ENCODE data around the gene USP2. TPM values are rescaled to one million over a fixed set of nuclear protein-coding genes. Genes with fewer than 3 reads are reported as not detected.

The USP2 gene, protein sequence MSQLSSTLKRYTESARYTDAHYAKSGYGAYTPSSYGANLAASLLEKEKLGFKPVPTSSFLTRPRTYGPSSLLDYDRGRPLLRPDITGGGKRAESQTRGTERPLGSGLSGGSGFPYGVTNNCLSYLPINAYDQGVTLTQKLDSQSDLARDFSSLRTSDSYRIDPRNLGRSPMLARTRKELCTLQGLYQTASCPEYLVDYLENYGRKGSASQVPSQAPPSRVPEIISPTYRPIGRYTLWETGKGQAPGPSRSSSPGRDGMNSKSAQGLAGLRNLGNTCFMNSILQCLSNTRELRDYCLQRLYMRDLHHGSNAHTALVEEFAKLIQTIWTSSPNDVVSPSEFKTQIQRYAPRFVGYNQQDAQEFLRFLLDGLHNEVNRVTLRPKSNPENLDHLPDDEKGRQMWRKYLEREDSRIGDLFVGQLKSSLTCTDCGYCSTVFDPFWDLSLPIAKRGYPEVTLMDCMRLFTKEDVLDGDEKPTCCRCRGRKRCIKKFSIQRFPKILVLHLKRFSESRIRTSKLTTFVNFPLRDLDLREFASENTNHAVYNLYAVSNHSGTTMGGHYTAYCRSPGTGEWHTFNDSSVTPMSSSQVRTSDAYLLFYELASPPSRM
- polyA plus RNA-seq (ENCODE audit: insufficient read depth in 1 of 5, insufficient read length in 5 of 5, low replicate concordance in 1 of 5): 1 to 10 TPM; 2.0 to 6.2 (median 3.8) TPM
- long read RNA-seq, donor 1, partial matches to known transcripts: 0 of 2 reads
- long read RNA-seq, donor 1, other reads (novel, unspliced or antisense): 0 of 2 reads
- long read RNA-seq, donor 2: 0 reads
- long read RNA-seq, donor 3: 0 reads
- long read RNA-seq, donor 4: 0 reads
- long read RNA-seq, donor 5: 0 reads
- long read RNA-seq, donor 6, partial matches to known transcripts: 0 of 1 reads
- long read RNA-seq, donor 6, other reads (novel, unspliced or antisense): 0 of 1 reads
- long read RNA-seq, donor 7: 0 reads
- long read RNA-seq, donor 8: 0 reads

DNA sequence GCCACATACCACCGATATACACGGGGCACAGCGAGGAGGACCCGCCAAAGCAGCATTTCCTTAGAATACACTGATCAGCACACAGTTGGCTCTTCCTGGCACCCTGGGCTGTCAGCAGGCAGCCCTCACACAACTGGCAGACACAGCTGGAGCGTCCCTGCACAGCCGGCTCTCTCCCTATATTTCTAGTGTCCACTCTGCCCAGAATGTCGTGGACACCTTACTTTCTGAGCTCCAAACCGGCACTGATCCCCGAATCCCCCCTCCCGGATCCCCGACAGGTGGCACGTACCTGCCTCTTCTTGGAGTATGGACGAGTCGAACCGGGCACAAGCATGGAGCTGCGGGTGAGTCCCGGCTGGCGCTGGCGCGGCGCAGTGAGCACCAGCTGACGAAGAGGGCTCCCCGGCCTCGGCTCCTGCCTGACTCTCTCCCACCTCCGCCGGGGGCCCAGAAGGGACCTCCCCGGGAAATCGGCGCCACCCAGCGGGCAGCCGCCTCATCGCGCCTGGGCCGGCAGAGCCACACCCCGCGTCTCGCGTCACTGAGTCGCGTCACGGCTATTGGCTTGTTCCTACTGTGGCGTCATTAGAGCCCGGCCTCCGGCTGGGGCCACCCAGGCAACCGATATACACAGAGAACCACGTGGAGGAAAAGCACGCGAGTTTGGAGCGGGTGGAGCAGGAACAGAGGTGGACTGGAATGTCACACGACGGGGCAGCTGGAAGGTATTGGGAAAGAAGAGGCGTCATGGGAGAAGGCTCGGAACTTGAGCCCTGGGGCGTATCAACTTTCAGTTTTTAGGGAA, at the start of gene USP2:
Gene USP2 (minus strand): TSS at position 510 of the 808 bp plus-strand sequence. CDS start 8,210 bp downstream, outside the sequence.
- peak; percentile 96 to 97 for DNase-seq

DNA sequence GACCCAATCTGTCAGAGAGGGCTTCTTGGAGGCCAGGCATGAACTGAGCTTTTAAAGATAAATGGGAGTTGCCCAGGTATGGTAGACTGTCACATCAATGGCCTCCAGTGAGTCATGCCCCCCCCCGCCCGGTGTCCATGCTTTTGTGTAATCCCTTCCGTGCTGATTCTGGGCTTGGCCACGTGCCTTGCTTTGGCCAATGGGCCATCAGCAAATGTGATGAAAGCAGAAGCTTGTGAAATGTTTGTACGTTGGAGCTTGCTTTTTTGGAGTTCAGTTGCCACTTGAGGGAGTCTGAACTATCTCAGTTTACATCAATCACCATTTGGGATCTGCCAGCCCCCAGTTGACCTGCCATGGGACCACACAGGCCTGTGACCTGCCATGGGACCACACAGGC, 45.8 kb upstream of the USP2 start:
- no peak for DNase-seq

DNA sequence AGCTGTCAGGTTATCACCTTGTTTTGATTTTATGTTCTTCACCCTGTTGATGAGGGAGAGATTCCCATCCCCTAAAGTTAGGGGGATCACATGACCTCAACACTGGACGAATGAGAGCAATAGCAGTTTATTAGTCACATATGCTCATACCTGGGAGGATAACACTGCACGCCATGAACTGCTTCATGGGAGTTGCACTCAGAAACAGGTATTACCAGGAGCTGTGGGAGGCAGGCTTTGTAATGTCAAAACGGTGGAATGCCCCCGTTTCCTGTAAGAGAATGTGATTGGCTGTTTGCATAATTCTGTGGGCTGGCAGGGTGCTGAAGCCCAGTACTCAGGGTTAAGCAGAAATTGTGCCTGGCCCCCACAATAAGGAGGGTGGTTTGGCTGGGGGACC, 44.7 kb upstream of the USP2 start:
- DNase-seq: no peak

DNA sequence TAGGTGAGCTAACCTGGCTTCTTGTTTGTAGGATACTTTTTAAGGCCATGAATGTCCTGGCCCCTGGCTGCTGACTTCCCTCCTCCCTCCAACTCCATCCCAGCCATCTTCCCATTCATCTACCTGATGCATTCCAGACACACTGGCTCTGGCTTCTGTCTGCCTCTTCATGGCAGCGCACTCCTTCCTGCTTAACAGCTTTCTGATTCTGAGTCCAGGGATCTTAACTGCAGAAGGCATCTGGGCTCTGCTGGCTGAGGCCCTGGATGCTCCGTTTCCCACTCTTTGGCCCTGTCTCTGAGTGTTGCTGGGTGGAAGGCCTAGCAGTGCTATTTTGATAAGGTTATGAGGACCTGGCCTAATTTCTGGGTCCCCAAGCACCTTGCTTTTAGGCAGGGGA, 43.3 kb upstream of the USP2 start:
- no peak for DNase-seq

DNA sequence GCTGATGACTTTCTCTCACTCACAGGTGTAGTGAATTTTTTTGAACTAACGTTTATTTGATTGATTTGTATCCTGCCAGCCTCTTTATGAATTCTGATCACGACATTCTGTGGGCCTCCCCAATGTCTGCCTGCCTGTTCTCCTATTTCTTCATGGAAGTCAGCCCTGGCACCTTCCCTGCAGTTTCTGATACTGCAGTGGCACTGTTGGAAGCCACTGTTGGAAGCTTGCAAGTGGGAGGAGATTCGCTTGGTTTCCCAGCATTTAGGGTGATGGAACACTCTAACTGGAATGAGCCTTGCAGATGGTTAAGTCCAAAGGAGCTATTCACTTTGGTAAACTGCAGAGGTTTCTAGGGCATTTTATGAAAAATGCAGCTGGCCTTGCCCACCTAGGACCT, 42.8 kb upstream of the USP2 start:
- no peak for DNase-seq

DNA sequence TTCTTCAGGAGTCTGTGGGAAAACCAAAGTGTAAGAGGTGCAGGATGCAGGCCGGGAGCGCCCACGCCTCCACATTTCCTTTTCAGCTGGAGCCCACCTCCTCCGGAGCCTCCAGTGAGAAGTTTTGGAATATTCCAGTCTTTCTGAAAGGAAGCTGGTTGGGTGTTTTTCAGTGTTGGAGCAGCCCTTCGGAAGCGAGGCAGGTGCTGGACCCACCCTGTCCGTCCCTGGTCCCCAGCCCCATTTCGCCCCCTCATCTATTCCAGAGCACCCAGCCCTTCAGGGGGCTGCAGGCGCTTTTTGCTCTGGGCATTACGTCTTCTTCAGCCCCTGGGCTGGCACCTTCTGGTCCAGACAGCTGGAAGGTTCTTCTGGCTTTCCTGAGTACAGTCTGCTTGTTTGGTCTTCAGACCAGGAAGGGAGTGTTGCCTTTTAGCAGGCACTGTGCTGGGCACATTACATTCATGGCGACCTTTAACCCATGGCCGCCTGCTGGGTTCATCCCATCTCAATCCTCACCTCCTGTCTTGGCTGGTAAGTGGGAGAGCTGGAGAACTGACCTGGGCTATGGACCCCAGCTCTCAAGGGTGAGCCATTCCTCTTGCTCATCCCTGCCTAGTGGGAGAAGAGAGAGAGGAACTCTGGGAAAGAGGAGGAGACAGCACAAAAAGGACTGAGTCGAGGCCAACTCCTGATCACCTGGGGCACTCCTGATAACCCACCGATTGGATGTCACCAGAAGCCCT, 42.2 kb upstream of the USP2 start:
- DNase-seq: no peak

DNA sequence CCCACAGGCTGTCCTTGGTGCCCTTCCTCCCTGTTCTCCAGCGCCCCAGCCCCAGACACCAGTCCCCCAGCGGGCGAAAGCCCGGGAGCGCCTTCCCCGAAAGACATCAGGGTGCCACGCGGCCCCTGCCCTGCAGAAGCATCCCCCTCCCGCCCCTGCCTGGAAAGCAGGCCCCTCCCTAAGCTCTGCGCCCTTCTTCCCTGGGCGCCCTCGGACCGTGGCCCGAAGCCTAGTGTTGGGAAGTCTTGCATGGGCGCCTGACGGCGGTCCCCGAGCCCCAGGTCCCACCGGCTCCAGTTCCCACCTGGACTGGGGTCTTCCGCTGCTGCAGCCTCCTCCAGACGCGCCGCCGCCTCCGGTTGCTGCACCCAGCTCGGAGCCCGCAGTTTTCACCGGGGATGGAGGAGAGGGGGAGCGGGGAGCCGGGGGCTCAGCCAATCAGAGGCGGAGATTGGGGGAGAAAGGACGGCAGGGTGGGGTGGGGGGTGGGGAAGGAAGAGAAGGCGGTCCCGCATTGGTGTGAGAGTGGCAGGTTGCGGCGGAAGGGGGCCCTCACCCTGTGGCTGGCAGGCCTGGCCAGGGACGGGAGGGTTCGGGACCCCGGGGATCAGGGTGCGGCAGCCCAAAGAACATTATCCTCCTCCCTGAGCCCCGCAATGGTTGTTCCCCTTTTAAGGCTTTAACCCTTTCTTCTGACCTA, 41.5 kb upstream of the USP2 start, which contains the start of gene THY1:
Gene THY1 (minus strand): TSS at position 364 of the 700 bp plus-strand sequence. CDS start 2,267 bp downstream, outside the sequence.
- no peak for DNase-seq

DNA sequence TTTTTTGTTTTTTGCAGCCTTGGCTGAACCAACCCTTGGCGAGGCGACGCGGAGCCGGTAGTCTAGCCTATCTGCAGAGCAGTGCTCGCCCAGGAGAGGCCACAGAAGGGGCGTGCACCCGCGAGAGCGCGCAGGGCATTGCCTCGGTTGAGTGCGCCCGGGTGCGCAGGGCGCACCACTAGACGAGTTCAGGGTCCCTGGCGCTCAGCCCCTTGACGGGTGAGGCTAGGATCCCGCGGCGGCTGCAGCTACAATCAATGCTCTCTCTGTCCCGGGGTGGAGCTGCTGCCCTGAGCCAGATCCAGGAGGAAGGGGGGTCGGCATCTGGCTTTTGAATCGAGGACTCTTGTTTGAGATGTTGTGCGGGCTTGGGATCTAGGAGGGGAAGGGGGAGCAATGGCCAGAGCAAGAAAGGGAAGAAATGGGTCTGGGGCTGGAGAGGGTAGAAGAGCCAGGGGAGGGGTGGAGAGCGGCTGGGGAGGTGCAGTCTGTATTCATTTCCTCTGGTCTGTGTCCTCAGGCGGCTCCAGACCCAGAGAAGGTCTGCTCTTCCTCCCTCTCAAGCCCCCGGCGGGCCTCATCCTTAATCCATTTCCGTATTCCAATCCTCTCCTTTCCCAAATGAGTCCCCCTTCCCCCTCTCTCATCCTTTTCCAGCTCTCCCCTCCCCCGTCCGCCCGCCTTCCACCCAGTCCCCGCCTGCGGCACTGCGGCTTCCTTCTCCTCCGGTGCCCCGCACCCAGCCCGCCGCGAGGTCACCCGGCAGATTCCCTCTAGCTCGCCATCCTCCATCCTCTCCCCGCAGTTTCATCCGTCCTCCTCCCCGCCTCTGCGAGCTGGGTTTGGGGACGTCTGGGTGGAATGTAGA, 40.7 kb upstream of the USP2 start:
- DNase-seq: no peak

DNA sequence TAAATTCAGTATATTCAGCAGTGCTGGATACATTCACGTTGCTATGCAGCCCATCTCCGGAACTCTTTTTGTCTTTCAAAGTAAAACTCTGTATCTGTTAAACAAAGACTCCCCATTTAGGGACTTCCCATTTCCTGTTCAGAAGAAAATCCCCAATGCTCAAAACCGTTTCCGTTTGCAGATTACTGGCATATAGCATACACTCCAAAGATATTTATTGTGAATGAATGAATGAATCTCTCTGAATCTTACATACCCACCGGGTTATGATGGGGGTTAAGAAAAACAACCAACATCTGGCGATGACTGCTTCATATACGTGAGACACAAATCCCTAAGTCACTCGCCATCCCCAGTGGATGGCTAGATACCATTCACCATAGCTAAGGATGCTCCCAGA, 39.9 kb upstream of the USP2 start:
- no peak for DNase-seq

DNA sequence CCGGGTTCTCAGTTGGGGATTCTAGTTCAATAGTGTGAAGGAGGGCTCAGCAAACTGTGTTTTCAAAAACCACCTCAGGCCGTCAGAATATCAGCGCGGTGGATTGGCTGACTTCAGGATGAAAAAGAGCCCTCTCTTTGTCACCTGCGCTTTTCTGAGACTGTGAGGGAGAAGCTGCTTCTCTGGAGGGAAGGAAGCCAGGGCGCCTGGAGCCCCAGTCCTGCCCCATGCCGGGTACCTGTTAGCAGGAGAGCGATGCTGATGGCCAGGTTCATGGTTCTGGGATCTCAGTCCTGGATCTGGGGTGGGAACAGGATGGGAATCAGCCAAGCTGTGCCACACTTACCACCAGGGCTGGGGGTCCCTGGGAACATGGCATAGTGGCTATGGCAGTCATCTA, 39.1 kb upstream of the USP2 start:
- DNase-seq: no peak

DNA sequence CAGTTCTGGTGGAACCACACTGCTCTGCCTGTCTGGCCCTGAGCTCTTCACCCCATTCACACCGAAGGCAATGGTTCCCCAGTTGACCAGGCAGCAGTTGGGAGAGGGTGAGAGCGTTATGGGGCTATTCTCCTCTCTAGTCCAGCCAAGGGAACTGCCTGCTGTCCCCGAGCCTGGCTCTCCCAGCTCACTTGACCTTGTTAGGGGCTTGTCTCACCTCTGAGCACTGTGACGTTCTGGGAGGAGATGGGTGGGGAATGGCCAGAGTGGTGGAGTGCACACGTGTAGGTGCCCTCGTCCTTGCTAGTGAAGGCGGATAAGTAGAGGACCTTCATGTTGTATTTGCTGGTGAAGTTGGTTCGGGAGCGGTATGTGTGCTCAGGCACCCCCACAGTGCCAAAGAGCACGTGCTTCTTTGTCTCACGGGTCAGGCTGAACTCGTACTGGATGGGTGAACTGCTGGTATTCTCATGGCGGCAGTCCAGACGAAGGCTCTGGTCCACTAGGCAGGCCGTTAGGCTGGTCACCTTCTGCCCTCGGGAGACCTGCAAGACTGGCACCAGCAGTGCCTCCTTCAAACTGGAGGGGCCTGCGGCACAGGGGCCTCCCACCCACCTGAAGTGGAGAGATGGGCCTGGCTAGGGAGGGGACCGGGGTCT, 38.5 kb upstream of the USP2 start:
- DNase-seq: no peak

DNA sequence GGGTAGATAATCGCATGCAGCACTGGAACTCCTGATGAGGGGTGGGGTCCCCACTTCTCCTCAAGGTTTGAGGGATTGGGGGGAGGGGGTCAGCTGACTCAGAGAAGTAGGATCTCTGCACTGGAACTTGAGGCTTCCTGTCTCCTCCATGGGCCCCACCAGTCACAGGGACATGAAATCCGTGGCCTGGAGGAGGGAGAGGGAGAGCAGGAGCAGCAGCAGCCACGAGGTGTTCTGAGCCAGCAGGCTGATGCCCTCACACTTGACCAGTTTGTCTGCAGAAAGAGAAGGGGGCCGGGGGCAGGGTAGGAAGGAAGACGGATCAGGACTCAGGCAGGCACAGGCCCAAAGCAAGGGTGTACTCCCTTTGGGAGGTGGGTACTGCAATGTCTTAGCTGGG, 37.8 kb upstream of the USP2 start:
- DNase-seq: no peak

DNA sequence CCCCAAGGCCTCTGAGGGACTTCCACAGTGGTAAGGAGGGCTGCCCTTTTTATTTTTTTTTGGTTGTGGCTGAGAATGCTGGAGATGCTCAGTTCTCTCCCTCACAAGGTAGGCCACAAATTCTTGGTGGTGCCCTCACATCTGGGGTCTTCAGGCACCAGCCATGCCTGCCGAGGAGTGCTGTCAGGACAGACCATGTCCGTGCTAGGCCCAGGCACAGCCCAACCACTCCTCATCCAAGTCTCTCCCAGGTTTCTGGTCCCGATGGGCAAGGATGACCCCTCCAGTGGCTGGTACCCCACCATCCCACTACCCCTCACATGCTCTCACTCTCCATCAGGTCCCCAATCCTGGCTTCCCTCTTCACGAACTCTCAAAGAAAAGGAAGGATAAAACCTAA, 37.3 kb upstream of the USP2 start:
- no peak for DNase-seq

DNA sequence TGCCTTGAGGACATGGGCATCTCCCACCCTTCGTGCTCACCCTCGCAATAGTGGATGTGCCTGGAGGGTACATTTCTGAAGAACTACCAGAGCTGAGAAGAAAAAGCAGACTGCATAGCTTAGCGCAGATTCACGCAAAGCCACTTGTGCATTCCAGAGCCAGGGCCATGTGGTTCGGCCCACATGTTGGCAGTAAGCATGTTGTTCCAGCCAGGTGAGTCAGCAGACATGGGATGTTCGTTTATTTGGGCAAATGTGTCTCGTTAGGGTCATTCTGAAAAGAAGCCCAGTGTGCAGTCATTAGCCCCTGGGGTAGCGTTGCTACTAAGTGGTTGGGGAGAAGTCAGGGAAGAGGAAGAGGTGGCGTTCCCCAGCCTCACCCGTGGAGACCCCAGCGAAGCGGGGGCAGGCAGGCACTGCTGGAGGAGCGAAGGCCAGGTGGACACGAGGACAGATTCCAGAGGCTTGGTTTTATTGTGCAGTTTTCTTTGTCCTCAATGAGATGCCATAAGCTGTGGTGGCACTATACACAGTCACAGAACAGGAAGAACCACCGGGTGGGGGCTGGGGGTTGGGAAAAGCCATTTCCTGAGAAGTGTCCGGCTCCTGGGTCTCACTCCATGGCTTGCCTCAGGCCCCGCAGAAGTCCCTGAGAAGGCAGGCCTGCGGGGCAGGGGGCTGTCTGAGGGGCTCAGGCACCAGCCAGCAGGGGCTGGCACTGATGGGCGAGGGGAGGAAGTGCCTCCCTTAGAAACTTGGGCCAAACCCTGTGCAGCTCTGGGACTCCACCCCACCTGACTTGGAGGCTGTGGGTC, 36.4 kb upstream of the USP2 start:
- no peak for DNase-seq

DNA sequence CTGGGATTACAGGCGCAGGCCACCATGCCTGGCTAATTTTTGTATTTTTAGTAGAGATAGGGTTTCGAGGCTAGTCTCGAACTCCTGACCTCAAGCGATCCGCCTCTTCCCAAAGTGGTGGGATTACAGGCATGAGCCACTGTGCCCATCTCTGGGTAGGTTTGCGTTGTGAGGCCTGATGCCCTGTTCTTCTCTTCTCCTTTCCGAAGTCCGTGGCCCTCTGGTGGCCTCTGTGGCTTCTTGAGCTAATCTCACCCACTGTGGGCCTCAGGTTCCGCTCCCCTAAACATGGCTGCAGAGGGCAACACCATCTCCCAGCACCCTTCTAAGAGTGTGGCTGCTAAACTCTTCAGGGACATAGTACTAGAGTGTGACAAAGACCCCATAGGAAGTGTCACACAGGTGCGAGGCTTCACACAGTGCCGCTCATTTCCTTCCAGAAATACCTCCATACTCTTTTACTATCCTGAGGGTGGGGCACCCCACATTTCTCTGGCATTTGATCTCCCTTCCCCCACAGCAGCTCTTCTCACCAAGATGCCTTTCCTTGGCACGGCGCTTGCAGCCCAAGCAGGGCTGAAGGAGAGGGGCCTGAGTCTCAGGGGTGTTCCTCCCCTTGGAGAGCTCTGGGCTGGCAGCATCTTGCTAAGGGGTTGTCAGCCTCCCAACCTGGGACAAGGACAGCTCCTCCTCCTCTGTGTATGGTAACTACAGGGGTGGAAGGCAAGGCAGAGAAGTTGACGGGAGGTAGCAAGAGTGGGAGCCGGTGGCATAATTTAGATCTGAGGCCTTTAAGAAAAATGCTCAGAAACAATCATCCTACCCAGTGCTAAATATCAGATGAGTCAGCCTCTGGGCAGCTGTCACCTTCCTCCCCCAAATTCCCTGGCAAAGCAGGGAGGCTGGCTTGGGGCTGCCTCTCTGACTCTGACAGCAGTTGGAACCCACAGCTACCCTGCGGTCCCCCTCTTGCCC, 35.4 kb upstream of the USP2 start:
- no peak for DNase-seq

DNA sequence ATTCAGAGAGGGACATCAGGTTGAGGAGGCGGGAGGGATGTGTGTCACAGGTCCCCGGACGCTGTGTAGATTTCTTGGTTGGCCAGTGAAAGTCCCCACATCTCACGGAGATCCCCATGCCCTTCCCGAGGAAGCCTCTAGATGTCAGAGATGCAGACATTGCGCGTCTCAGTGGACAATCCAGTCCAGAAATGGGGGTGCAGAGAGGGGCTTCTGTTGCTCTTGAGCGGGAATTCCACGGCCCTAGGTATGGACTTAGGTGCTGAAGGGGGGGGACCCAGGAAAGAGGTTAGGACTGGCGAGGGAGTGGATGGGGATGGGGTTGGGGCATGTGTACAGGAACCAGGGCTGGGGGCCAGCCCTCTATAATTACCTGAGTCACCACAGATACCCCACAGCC, 34.5 kb upstream of the USP2 start:
- DNase-seq: no peak

DNA sequence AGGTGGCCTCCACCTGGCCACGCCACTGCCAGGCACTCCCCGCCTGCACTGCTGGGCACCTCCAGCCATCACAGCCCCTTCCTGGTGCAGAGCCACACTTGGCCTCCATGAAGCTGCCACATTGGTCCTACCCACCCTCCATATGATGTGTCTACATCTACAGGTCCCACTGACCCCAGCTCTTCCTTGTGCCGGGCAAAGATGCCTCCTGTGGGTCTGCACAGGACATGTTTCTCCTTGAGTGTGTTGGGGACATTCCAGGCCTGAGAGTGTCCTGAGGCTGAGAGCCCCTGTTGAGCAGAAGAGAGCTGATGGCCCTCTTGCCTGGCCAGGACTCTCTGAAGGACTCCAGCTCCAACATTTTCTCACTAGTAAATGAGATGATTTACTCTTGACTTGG, 34.0 kb upstream of the USP2 start:
- no peak for DNase-seq

Data from right lung (tissue), 10 donors.